Fibroblast of skin of right biceps (primary cell): ENCODE results near the gene MZB1.
"Not testable (repeated sequence)": the region's sequence is repeated elsewhere in the genome, so short reads cannot be mapped to it uniquely, and the experiment has no call there.

Source experiments
- DNase-seq: peaks from one replicate; pipeline ENCODE4 v3.0.0-alpha.2; 2013

MZB1 gene

DNA sequence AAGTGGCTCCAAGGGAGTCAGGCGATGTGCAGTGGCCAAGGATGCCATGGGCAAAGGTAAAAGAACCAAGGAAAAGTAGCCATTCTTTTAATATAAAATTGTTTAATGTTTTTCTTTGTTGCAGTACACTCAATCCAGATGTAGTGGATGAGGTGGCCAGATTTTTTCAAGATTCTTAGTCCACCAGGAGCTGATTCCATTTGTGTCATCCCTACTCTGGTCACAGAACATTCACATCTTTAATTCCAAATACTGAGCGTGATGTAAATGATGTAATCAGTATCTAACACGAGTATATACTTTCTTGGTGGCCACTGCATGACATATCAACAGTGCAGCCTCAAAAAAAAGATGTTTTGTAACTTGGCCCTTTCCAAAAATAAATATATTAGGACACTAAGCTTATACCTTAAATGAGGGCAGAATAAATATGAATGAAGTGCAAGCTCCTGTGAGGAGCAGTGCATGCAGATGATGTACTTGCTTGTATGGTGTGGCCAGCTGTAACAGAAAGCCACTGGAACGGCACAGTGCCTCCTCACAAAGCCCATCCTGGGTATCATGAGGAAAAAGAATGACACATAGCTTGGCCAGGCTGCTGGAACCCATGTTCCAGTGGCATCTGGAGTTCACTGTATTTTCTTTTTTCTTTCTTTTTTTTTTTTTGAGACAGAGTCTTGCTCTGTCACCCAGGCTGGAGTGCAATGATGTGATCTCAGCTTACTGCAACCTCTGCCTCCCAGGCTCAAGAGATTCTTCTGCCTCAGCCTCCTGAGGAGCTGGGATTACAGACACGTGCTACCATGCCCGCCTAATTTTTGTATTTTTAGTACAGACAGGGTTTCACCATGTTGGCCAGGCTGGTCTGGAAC is 20.6 kb upstream of the MZB1 start:
- no peak for DNase-seq

DNA sequence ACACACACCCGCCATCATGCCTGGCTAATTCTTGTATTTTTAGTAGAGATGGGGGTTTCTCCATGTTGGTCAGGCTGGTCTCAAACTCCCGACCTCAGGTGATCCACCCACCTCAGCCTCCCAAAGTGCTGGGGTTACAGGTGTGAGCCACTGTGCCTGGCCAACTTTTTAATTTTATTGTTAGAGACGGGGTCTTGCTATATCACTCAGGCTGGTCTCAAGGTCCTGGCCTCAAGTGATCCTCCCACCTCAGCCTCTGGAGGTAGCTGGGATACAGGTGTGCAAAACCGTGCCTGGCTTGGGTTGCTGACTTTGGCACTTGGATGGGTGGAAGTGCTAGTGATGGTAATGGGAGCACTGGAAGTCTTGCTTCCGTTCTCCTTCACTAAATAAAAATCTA is 19.4 kb upstream of the MZB1 start:
- DNase-seq = not testable (repeated sequence)

DNA sequence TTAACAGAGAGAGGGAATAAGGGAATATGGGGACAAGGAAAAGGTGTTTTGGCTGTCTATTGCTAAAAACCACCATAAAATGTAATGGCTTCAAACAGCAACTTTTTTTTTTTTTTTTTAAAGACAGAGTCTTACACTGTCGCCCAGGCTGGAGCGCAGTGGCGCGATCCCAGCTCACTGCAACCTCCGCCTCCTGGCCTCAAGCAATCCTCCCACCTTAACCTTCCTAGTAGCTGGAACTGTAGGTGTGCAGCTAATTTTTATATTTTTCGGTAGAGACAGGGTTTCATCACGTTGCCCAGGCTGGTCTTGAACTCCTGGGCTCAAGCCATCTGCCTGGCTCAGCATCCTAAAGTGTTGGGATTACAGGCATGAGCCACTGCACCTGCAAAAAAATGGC is 18.5 kb upstream of the MZB1 start:
- no peak for DNase-seq

DNA sequence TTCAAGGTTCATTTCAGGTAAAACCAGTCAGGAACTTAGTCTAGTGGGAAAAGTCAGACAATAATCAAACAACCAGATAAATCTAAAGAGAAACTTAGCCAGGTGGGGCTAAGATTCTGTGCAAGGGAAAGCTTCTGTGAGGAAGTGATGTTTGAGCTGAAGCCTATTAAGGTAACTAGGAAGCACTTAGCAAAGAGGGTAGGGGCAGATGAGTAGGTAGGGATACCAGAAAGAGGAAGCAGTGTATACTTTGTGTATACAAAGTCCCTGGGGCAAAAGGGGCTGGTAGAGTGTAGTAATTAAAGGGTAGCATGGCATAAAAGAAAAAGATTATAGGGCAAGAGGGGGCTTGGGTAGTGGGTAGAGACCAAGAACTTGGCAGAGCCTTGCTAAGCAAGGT is 17.8 kb upstream of the MZB1 start:
- no peak for DNase-seq

DNA sequence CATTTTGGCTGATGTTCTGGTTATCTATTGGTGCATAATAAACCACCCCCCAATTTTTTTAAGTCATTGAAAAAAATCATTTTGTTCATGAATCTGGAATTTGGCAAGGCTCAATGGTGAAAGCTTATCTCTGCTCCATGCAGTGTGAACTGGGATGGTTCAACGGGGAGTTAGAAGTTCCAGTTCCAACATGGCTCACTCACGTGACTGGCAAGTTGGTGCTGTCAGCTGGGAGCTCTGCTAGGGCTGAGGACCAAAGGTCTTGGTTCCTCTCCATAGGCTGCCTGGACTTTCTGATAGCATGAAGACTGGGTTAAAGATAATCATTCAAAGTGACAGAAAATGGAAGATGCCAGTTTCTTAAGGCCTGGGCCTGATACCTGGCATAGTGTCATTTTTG is 17.2 kb upstream of the MZB1 start:
- DNase-seq = no peak

DNA sequence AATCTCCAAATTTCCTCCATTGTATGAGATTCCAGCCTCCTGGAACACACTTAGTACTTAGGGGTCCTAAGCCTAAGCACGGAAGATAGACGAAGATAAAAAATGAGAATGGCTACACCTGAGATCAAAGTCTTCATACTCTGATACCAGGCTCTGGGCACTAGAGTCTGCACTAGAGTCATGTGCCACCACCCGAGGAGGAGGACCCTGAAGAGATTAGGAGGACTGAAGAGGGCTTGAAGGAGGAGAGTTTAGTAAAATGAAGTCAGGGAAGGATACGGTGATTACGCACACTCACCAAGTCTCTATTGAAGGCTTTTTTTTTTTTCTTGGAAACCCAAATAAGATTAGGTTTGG is 14.7 kb upstream of the MZB1 start:
- no peak for DNase-seq

DNA sequence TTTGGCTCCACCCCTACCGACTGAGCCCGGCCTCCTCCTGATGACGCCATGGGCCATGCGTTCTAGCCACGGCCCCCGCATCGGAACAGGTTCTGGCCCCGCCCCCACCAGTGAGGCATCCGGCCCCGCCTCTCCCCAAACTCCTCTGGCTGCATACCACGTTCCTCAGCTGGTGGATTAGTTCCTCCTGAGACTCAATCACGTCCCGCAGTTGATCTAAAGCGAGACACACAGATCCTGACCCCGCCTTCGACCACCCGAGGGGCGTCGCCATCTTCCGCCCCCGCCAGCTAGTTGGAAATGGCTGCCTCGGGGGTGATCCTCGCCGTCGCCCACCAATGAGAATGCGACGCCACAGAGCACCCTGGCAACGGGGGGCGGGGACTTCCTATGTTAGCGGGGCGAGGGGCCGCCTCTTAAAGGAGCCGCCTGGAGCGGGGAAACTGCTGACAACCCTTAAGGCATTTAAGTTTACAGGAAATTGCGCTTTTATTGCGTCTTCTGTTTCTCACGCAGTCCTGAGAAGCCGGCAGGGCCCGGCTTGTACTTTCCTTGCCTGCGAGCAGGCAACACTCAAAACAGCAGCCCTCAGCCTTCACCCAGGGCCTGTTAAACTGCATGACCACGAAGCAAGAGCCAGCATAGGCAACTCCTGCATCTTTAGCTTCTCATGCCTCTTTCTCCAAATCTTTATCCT is 14.2 kb upstream of the MZB1 start, which contains the start of gene SPATA24:
SPATA24 (minus strand) TSS at position 303 of the 697 bp plus-strand sequence; CDS start at position 274, 29 bp downstream.
- DNase-seq = peak; percentile 98

DNA sequence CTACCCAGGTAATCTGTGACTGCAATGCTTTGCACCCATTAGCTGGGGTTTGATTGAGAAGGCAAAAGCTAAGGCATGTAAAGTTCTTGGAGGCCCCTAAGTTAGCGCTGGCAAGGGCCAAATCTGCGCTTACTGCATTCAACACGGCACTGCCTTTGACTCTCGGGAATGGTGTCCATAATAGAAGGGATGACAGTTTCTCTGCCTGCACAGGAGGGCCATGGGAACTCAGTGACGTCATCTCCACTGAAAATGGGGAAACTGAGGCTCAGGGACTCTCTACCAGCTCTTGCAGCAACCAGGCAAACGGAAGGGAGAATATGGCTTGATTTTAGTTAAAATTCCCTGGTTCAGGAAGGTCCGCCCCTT is 13.7 kb upstream of the MZB1 start:
- DNase-seq = no peak

DNA sequence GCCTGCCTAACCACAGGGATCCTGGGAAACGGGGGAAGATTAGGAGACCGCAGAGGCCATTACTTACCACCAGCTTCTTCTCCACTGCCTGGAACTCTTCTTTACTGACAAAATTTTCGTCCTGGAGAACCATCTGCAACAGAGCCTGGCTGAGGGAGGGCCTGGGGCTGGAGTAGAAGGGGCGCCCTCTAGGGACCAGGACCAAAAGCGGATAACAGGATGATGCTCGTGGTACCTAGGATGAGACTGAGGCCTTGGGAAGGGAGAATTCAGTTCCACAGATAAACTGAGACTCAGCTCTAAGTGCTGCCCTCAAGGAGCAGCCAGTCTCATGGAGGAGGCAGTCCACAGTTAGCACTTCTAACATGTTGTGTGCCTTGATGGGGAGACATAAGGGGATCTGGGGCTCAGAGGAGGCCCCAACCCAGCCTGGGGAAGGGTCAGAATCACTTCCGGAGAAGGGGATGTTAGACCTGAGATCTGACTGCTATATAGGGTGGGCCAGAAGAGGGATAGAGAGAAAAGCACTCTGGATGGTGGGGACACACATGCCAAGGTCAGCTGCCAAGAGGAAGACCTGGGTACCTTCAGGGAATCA is 12.9 kb upstream of the MZB1 start:
- DNase-seq = no peak

DNA sequence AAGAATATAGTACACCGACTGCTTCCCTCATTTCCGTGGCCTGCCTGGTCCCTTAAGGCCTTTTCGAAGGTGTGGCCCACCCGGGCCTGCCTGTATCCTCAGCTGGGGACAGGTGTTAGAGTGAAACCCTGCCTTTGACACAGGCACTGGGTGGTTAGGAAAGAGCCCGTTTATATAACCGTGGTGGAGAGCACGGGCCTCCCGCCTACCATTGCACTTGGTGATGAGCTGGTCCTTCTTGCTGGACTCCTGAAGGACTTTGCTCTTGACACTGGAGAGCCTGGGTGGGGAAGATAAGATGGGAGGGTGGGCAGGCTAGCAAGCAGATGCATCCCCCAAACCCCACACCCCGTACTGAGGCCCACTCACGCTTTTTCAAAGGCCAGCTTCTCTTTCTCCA is 11.8 kb upstream of the MZB1 start:
- DNase-seq = no peak

DNA sequence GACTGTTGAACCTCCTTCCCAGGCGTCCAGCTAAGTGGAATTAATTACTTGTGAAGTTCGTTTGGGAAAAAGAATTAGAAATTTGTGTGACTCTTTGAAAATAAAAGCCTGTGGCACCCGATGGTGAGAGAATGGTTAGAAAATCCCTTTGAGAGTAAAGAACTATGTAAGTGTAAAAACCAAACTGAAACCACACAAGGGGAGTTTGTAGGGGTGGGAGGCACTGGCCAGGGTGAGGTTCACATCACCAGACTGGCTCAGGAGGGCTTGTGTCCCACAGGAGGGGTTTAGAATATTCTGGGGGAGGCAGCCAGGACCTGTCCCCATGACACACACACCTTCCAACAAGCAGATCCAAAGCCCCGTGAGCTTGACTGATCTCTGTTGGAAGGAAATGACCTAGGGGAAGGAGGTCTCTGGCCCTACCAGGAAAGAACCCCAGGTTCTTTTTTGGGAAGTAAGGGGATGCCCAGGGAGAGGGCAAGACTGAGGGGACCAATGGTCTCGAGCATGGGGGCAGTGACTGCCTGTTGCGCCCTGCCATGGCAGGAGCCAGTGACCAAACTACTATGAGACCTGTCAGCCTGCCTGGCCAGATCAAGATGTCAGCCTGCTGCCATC is 9.9 kb upstream of the MZB1 start:
- DNase-seq = no peak

DNA sequence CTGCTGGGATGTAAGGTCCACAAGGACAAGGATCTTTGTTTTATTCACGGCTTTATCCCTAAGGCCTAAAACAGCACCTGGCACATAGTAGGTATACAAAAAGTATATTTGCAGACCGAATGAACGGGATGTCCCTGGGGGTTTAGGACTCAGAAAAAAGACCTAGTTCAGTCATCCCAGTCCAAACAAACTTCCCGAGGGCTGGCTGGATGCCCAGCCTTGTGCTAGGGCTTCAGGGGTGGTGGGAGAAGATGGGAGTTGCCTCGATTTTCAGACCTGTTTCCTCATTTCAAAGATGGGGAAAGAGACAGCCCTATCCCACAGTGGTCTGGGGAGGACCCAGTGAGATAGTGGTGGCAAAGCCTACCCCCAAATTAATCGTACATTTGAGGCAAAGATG is 8.2 kb upstream of the MZB1 start:
- DNase-seq = no peak

DNA sequence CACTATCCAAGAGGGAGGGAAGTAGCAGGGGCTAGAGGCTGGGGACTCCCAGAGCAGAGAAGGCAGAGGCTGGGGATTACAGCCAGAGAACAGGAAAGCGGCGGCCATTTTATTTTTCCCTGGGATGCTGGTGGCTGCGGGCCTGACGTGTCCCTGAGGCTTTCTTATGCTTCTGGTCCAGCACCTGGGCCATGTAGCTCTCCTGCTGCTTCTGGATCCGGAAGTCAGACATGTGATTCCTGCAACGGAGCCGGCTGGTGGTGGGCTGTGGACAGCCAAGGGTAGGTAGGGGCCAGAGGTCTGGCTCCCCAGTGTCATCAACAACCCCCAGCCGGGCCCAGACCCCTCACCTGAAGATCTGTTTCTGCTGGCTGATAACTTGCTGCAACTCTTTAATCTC is 7.0 kb upstream of the MZB1 start:
- no peak for DNase-seq

DNA sequence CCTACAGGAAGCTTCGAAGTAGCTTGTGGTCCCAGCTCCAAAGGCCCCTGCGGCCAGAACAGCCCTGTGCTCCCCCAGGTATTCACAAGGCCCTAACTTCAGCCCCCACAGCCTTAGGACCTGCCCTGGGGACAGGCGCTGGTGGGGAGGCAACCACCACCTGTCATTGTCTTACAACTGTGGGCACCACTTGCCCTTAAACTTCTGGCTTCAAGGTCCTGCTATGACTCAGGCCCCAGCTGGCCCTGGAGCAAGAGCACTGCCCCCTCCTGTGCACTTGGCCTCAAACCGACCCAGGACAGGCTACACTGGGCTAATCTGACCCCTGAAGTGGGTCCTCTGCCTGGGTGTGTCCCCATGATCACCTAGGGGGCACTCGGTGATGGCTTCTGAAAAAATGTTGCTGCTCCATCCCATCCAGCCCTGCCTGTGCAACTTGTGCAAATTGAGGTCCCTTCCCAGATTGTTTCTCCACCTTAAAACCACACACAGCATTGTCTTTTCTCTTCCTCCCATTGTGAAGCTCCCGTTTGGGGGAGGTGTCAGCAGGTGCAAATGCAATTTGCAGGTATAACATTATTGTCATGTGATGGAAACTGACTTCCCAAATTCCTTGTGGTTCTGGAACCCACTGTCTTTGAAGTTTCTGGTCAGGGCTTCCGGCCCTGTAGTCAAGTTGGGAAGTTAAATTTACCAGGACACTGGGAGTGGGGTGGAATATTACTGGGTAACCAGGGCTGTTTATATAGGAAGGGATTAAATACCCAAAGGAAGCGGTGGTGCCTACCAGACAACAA is 6.3 kb upstream of the MZB1 start:
- no peak for DNase-seq

DNA sequence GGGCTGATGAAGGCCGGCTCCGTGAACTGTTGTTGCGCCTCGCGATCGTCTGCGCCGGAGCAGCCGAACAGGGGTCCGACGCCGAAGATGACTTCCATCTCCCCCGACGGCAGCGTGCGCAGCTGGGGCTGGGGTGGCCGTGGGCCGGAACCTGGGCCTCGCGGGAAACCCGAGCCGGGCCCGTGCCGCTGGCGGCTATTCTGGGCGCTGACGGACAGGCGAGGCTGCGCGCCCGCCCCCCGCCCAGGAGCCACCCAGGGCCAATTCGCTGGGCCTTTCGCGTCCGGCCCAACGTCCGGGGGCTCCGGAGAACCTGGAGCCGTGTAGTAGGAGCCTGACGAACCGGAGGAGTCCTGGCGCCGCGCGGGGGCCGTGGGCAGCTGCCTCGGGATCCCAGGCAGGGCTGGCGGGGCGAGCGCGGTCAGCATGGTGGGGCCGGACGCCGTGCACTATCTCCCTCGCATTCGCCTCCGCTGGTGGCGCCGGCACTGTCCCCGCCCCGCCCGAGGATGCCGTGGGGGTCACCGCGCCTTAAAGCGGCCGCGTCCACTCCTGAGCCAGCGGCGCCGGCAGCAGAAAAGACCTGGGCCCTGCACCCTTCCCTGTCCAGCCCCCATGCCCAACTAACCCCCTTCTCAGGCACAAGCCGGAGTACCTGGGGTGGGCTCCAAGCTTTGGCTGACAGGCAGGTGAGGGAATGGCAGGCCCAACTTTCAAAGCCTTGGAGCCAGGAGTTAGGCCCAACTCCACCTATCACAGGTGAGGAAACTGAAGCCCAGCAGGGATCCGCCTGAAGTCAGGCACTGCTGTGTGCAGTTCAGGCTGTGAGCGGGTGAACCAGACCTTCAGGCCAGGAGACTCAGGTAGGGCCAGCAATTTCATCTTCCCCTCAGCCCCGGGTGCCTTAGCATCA is 5.2 kb upstream of the MZB1 start, which contains the start of gene PROB1:
PROB1 (minus strand) TSS at position 451 of the 913 bp plus-strand sequence; CDS start at position 428, 23 bp downstream.
- DNase-seq = no peak

DNA sequence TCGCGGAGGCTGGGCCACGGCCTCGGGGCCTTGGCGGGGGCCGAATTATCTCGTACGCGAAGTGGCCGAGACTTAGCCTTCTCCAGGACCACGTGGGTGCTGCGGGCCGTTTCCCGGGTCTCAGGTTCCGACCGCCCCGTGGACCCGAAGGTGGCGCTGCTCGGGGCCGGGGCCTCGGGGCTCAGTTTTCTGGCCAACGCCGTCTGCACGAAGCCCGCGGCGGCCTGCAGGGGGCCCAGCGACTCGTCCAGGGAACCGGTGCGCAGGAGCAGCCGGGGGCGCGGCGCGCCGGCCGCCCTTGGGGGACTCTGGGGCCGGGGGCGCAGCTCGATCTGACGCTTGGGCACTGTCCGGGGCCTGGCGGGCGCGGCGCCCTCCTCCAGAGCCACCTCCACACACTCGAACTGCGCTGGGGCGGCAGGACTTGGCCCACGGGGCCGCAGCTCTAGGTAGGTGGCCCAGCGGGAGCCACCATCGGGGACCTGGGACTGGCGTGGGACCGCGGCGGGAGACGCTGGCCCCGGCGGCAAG is 4.5 kb upstream of the MZB1 start:
- DNase-seq = peak; percentile 51

DNA sequence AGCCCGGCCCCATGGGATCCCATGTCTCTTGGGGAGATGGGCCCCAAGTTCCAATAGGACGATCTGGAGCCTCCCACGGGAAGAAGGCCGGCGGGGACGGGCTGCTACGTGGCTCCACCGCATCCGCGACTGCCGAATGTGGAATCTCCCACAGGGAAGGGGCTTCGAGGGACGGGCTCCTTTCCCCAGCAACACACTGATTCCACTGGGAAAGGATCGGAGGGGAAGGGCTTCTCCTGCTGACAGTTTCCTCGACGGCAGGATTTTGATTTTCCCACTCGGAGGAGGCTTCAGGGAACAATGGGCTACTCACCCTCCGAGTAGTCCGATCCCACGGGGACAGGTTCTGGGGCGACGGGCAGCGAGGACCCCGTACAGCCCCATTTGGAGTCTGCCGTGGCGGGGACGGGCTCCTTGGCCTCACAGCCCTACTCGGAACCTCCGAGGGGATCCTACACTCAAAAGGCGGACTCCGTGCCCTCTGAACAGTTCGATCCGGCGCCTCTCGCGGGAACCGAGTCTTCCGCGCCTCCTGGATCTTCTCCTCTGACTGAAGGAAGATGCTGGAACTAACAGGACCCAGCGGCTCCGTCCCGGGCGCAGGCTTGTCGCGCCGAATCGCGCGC is 3.9 kb upstream of the MZB1 start:
- DNase-seq = no peak

DNA sequence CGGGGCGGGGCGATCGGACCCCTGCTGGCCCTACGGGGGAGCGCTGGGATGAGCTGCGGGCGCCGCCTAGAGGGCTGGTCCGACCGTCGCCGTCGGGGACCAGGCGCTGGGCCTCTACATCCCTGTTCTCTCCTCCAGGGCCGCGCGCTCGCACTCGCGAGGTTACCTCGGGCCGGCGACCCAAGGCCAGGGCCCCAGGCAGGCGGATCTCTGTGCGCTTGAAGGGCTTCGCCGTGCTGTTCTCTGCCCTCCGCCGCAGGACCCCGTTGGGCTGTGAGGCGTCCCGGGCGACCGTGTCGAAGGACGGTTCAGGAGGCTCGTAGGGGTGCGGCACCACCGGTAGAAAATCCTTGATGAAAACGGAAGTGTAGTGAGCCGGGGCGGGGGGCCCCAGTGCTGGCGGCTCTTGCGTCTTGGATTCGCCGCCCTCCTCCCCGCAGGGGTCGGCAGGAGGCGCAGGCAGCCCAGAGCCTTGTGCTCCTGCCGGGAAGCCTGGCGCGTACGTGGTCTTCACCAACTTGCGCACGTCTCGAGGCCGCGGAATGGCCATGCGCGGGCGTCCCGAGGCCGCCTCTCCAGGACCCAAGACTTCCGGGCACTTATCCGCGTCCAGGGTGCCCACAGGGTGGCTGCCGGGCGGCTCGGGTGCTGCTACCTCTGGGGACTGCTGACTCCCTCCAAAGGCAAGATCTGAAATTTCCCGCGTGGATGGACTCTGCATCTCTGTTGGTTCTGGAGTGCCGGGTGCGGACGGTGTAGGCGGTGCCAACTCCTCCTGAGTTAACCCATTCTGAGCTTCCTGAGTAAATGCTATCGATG is 3.2 kb upstream of the MZB1 start:
- peak; percentile 69 for DNase-seq

DNA sequence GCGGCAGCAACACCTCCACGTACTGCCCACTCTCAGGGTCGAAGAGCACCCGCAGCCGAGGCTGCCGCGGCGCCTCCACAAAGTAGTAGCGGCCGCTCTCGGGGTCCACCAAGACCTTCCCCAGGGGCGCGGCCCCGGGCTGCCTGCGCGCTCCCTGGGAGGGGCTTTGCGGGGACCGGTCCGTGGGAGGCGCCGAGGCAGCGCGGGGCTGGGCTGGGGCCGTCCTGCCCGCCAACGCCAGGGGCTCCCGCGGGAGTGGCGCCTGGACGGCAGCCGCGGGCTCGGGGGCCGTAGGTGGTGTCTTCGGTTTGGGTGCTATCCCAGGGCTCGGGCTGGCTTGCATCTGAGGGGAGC is 2.6 kb upstream of the MZB1 start:
- DNase-seq = no peak
